HFFc6 (cell line): ENCODE results near the gene DVL3. TPM values are rescaled to one million over a fixed set of nuclear protein-coding genes. Genes with fewer than 3 reads are reported as not detected.
"Not testable (repeated sequence)": the region's sequence is repeated elsewhere in the genome, so short reads cannot be mapped to it uniquely, and the experiment has no call there.

Experiments
- DNase-seq: peaks from one replicate; pipeline ENCODE4 v3.0.0-alpha.2; 2018
- H3K27ac Mint-ChIP-seq: 2 replicates; pipeline ENCODE4 v1.8.0; 2020; ENCODE audit warnings: mild to moderate bottlenecking, mixed read lengths
- H3K27me3 Mint-ChIP-seq: 2 replicates; pipeline ENCODE4 v1.8.0; 2021; ENCODE audit warnings: mild to moderate bottlenecking, moderate library complexity, mixed read lengths; ENCODE audit not compliant: insufficient read depth
- H3K36me3 Mint-ChIP-seq: 2 replicates; pipeline ENCODE4 v1.8.0; 2021; ENCODE audit warnings: low read depth, mixed read lengths
- H3K4me1 Mint-ChIP-seq: 2 replicates; pipeline ENCODE4 v1.8.0; 2020; ENCODE audit warnings: low read depth, mixed read lengths
- H3K4me3 Mint-ChIP-seq: 2 replicates; pipeline ENCODE4 v1.8.0; 2020; ENCODE audit warnings: mild to moderate bottlenecking, moderate library complexity, mixed read lengths
- H3K9me3 Mint-ChIP-seq: 2 replicates; pipeline ENCODE4 v1.8.0; 2020; ENCODE audit warnings: mild to moderate bottlenecking, mixed read lengths
- CTCF ChIP-seq: fragments of 200-600 bp; sonication (generic); IDR thresholded peaks from 2 replicates; pipeline ENCODE4 v1.5.0; 2021; ENCODE audit warnings: antibody characterized with exemption, mild to moderate bottlenecking
- total RNA-seq, 6 experiments: library from RNA; stranded (reverse); fragmentation: NEBNext Ultra II Directional; extraction: Animal tissue kit (Norgen Biotek cat#: 25700); gene quantifications; 2 replicates in 1 of 6; 3 replicates in 5 of 6; pipeline ENCODE4 v1.2.3, GENCODE V29; 2021

Gene DVL3
- total RNA-seq, 6 experiments from 2014 or later: 59.2 to 73.5 (median 64.9) TPM

- Mint-ChIP-seq H3K9me3 (no peaks in the 10 kb centered on the region), H3K27ac (peak overlapping the region; percentile 82), H3K36me3 (peaks cover 15% of the 10 kb centered on the region), H3K4me1 (peaks cover 50% of the 10 kb centered on the region), H3K4me3 (peak overlapping the region; percentile 91), H3K27me3 (no peaks in the 10 kb centered on the region; the same call in 1 of the 2 replicates)
- DNase-seq: peak; percentile 6
- no peak for TF ChIP-seq CTCF
These were observed 1.4 kb downstream of the DVL3 start for GRCh38 chr3:184156522-184156955.

- Mint-ChIP-seq H3K27me3 (no peaks in the 10 kb centered on the region; the same call in 1 of the 2 replicates), H3K36me3 (peaks cover 17% of the 10 kb centered on the region), H3K4me3 (peak overlapping the region; percentile 91), H3K4me1 (peaks cover 54% of the 10 kb centered on the region), H3K9me3 (no peaks in the 10 kb centered on the region), H3K27ac (peak overlapping the region; percentile 42)
- DNase-seq: no peak
- TF ChIP-seq CTCF: no peak
These were observed 2.0 kb downstream of the DVL3 start for GRCh38 chr3:184157206-184157605.

GRCh38 chr3:184158404-184158803 lies 3.2 kb downstream of the DVL3 start:
- DNase-seq: no peak
- peak overlapping the region; percentile 67 for H3K27ac Mint-ChIP-seq
- TF ChIP-seq CTCF: no peak
- H3K4me3 Mint-ChIP-seq: peak overlapping the region; percentile 91; the same call in 1 of the 2 replicates
- no peaks in the 10 kb centered on the region; the same call in 1 of the 2 replicates for H3K27me3 Mint-ChIP-seq
- no peaks in the 10 kb centered on the region for H3K9me3 Mint-ChIP-seq
- H3K36me3 Mint-ChIP-seq: peaks cover 24% of the 10 kb centered on the region
- peaks cover 53% of the 10 kb centered on the region for H3K4me1 Mint-ChIP-seq

GRCh38 chr3:184160456-184160855 lies 5.3 kb downstream of the DVL3 start:
- H3K4me3 Mint-ChIP-seq: peak overlapping the region; percentile 32
- H3K27me3 Mint-ChIP-seq: no peaks in the 10 kb centered on the region; the same call in 1 of the 2 replicates
- TF ChIP-seq CTCF: no peak
- H3K9me3 Mint-ChIP-seq: no peaks in the 10 kb centered on the region
- H3K27ac Mint-ChIP-seq: peak overlapping the region; percentile 77
- H3K36me3 Mint-ChIP-seq: peaks cover 30% of the 10 kb centered on the region
- DNase-seq: no peak
- peaks cover 37% of the 10 kb centered on the region for H3K4me1 Mint-ChIP-seq

GRCh38 chr3:184162571-184163070 lies 7.4 kb downstream of the DVL3 start:
- Mint-ChIP-seq H3K36me3 (peaks cover 31% of the 10 kb centered on the region), H3K27ac (peak overlapping the region; percentile 74)

GRCh38 chr3:184164648-184165330 lies 9.6 kb downstream of the DVL3 start:
- peaks cover 37% of the 10 kb centered on the region for H3K36me3 Mint-ChIP-seq
- no peak overlapping the region for H3K27ac Mint-ChIP-seq

More at GRCh38 chr3:184162571-184163070, 7.4 kb downstream of the DVL3 start:
- H3K9me3 Mint-ChIP-seq, DNase-seq, H3K4me3 Mint-ChIP-seq, H3K27me3 Mint-ChIP-seq: not testable (repeated sequence)
- H3K4me1 Mint-ChIP-seq: peaks cover 42% of the 10 kb centered on the region

More at GRCh38 chr3:184164648-184165330, 9.6 kb downstream of the DVL3 start:
- Mint-ChIP-seq H3K4me1 (peaks cover 50% of the 10 kb centered on the region), H3K27me3 (no peaks in the 10 kb centered on the region; the same call in 1 of the 2 replicates), H3K9me3 (no peaks in the 10 kb centered on the region), H3K4me3 (no peak overlapping the region)
- peak; percentile 9; the same call in 1 of the 2 replicates for TF ChIP-seq CTCF
- no peak for DNase-seq
